Stimulated activated CD8-positive, alpha-beta memory T cell treated with anti-CD3 and anti-CD28 coated beads, Interleukin-15, amount 100 ng/mL, for 48 hours (primary cell): Measurements from ENCODE around the gene PTX3.

Experiments
- DNase-seq, 2 donors: peaks; one replicate each; pipeline ENCODE4 v3.0.0-alpha.2; 2020; ENCODE audit warnings: low read depth in 2 of 2

Gene PTX3

GRCh38 chr3:157475921-157476414 is 39.3 kb downstream of the PTX3 start:
- no peak for DNase-seq

GRCh38 chr3:157477441-157477840 is 40.8 kb downstream of the PTX3 start:
- no peak for DNase-seq

GRCh38 chr3:157479464-157480243 is 43.0 kb downstream of the PTX3 start:
- no peak for DNase-seq

GRCh38 chr3:157487339-157487738 is 50.7 kb downstream of the PTX3 start:
- DNase-seq: no peak

GRCh38 chr3:157488144-157488543 is 51.5 kb downstream of the PTX3 start:
- no peak for DNase-seq

- no peak for DNase-seq
These were observed 54.5 kb downstream of the PTX3 start for GRCh38 chr3:157491136-157491535.
